ENCODE data around the gene MXD4.

Gene MXD4

GRCh38 chr4:2284934-2285612 is 23.2 kb upstream of the MXD4 start:
- TF ChIP-seq CTCF (IDR thresholded peaks at IDR 0.05): no peak

- TF ChIP-seq CTCF (IDR thresholded peaks at IDR 0.05): no peak
Measured at GRCh38 chr4:2284161-2284933, 22.4 kb upstream of the MXD4 start.

GRCh38 chr4:2283199-2283711 is 21.3 kb upstream of the MXD4 start:
- TF ChIP-seq CTCF (IDR thresholded peaks at IDR 0.05): no peak

GRCh38 chr4:2281575-2282343 is 19.9 kb upstream of the MXD4 start:
- TF ChIP-seq CTCF (IDR thresholded peaks at IDR 0.05): no peak

- TF ChIP-seq CTCF (IDR thresholded peaks at IDR 0.05): 0 out of 2 replicates have a peak, but pooled peaks have one; percentile 10
Measured at GRCh38 chr4:2280531-2281300, 18.8 kb upstream of the MXD4 start.

GRCh38 chr4:2277956-2278355 is 16.0 kb upstream of the MXD4 start:
- TF ChIP-seq CTCF (IDR thresholded peaks at IDR 0.05): no peak

Measured in LNCAP (cell line).